ENCODE measurements around the gene INHBA. TPM values are rescaled to one million over a fixed set of nuclear protein-coding genes. Genes with fewer than 3 reads are reported as not detected.

Gene INHBA
- polyA plus RNA-seq, 1 donor from 2014 or later, result 0.19 TPM

DNA sequence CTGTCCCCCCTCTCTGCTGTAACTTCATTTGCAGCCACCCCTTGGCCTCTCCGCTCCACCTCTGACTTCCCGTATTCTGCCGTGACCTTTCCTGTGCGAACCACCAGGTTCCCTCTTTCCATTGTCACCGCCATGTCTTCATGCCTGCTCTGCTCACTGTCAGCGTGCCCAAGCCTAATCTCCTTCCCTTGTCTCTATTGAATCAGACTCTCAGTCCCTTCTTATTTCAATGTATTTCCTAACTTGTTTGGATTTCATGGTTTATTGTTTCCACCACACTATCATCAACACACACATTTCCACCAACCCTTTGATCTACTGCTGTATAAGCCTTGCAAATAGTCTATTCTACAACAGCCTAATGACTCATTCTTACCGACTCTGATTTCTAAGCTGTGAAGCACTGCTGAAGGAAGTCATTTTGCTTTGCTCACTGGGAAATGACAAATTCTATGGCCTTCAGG, 30.0 kb upstream of the INHBA start:
- H3K27me3 ChIP-seq (ENCODE audit: insufficient read depth, low read depth, low read length), result no peaks in the 10 kb centered on the region
- no peaks in the 10 kb centered on the region for H3K9me3 ChIP-seq (ENCODE audit: low read length)
- H3K4me3 ChIP-seq (ENCODE audit: low read length), result no peak overlapping the region
- H3K36me3 ChIP-seq (ENCODE audit: insufficient read depth, low read length), result no peaks in the 10 kb centered on the region
- no peak overlapping the region for H3K4me2 ChIP-seq (ENCODE audit: low read length)
- H4K20me1 ChIP-seq (ENCODE audit: insufficient read depth), result no peaks in the 10 kb centered on the region
- H3K27ac ChIP-seq (ENCODE audit: low read length), result no peak overlapping the region
- no peak overlapping the region for H2AFZ ChIP-seq (ENCODE audit: low read depth, low read length)
- H3K9me2 ChIP-seq (ENCODE audit: insufficient read depth, low read length), result no peaks in the 10 kb centered on the region
- H3K79me2 ChIP-seq (replicated peaks; ENCODE audit: insufficient read depth, low read length), result no peaks in the 10 kb centered on the region
- no peak overlapping the region for H3K9ac ChIP-seq (ENCODE audit: low read length)
- H3F3A ChIP-seq (ENCODE audit: insufficient read depth, low read length, poor library complexity, severe bottlenecking), result no peaks in the 10 kb centered on the region
- no peak for TF ChIP-seq MXI1 (conservative IDR thresholded peaks at IDR 0.05; ENCODE audit: poor library complexity, severe bottlenecking)
- TF ChIP-seq, protein P1, sequence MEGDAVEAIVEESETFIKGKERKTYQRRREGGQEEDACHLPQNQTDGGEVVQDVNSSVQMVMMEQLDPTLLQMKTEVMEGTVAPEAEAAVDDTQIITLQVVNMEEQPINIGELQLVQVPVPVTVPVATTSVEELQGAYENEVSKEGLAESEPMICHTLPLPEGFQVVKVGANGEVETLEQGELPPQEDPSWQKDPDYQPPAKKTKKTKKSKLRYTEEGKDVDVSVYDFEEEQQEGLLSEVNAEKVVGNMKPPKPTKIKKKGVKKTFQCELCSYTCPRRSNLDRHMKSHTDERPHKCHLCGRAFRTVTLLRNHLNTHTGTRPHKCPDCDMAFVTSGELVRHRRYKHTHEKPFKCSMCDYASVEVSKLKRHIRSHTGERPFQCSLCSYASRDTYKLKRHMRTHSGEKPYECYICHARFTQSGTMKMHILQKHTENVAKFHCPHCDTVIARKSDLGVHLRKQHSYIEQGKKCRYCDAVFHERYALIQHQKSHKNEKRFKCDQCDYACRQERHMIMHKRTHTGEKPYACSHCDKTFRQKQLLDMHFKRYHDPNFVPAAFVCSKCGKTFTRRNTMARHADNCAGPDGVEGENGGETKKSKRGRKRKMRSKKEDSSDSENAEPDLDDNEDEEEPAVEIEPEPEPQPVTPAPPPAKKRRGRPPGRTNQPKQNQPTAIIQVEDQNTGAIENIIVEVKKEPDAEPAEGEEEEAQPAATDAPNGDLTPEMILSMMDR (IDR thresholded peaks at IDR 0.05; ENCODE audit: poor library complexity, severe bottlenecking), result no peak
- no peak for TF ChIP-seq TAF1 (IDR thresholded peaks at IDR 0.05; ENCODE audit: low read depth)
- TF ChIP-seq EZH2 (IDR thresholded peaks at IDR 0.05; ENCODE audit: borderline replicate concordance, insufficient read depth, low read length, poor library complexity, severe bottlenecking), result no peak
- TF ChIP-seq, protein P2, sequence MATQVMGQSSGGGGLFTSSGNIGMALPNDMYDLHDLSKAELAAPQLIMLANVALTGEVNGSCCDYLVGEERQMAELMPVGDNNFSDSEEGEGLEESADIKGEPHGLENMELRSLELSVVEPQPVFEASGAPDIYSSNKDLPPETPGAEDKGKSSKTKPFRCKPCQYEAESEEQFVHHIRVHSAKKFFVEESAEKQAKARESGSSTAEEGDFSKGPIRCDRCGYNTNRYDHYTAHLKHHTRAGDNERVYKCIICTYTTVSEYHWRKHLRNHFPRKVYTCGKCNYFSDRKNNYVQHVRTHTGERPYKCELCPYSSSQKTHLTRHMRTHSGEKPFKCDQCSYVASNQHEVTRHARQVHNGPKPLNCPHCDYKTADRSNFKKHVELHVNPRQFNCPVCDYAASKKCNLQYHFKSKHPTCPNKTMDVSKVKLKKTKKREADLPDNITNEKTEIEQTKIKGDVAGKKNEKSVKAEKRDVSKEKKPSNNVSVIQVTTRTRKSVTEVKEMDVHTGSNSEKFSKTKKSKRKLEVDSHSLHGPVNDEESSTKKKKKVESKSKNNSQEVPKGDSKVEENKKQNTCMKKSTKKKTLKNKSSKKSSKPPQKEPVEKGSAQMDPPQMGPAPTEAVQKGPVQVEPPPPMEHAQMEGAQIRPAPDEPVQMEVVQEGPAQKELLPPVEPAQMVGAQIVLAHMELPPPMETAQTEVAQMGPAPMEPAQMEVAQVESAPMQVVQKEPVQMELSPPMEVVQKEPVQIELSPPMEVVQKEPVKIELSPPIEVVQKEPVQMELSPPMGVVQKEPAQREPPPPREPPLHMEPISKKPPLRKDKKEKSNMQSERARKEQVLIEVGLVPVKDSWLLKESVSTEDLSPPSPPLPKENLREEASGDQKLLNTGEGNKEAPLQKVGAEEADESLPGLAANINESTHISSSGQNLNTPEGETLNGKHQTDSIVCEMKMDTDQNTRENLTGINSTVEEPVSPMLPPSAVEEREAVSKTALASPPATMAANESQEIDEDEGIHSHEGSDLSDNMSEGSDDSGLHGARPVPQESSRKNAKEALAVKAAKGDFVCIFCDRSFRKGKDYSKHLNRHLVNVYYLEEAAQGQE (IDR thresholded peaks at IDR 0.05; ENCODE audit: borderline replicate concordance), result no peak
- TF ChIP-seq EP300 (conservative IDR thresholded peaks at IDR 0.05; ENCODE audit: poor library complexity, severe bottlenecking), result no peak

DNA sequence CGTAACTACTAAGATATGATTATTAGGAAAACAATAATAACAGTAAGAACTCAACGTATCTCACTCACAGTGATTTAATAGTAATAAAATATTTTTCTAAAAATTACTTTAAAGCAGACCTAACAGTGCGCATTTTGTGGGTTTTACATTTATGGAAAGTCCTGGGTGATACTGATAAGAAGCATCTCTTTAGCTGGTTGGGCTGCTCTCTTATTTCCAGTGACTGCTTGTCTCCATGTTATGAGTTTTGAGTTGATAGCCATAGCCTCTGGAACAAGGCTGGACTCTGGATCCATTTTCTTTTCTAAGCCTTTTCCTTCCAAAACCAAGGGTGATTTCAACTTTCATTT, 29.5 kb upstream of the INHBA start:
- H3K36me3 ChIP-seq (ENCODE audit: insufficient read depth, low read length), result no peaks in the 10 kb centered on the region
- no peak overlapping the region for H3K9ac ChIP-seq (ENCODE audit: low read length)
- no peaks in the 10 kb centered on the region for H3F3A ChIP-seq (ENCODE audit: insufficient read depth, low read length, poor library complexity, severe bottlenecking)
- H3K4me3 ChIP-seq (ENCODE audit: low read length), result no peak overlapping the region
- no peaks in the 10 kb centered on the region for H3K9me3 ChIP-seq (ENCODE audit: low read length)
- TF ChIP-seq TAF1 (IDR thresholded peaks at IDR 0.05; ENCODE audit: low read depth), result no peak
- TF ChIP-seq, protein P2 (IDR thresholded peaks at IDR 0.05; ENCODE audit: borderline replicate concordance), result no peak
- no peak for TF ChIP-seq EP300 (conservative IDR thresholded peaks at IDR 0.05; ENCODE audit: poor library complexity, severe bottlenecking)
- TF ChIP-seq EZH2 (IDR thresholded peaks at IDR 0.05; ENCODE audit: borderline replicate concordance, insufficient read depth, low read length, poor library complexity, severe bottlenecking), result no peak
- TF ChIP-seq, protein P1 (IDR thresholded peaks at IDR 0.05; ENCODE audit: poor library complexity, severe bottlenecking), result no peak
- TF ChIP-seq SMC3 (conservative IDR thresholded peaks at IDR 0.05; ENCODE audit: poor library complexity), result no peak
- TF ChIP-seq MXI1 (conservative IDR thresholded peaks at IDR 0.05; ENCODE audit: poor library complexity, severe bottlenecking), result no peak
- no peak for TF ChIP-seq POLR2AphosphoS5 (IDR thresholded peaks at IDR 0.05)
- no peak for TF ChIP-seq RAD21 (conservative IDR thresholded peaks at IDR 0.05)
- no peak overlapping the region for H2AFZ ChIP-seq (ENCODE audit: low read depth, low read length)
- no peak overlapping the region for H3K27ac ChIP-seq (ENCODE audit: low read length)
- no peaks in the 10 kb centered on the region for H3K79me2 ChIP-seq (replicated peaks; ENCODE audit: insufficient read depth, low read length)
- H3K4me2 ChIP-seq (ENCODE audit: low read length), result no peak overlapping the region
- H3K27me3 ChIP-seq (ENCODE audit: insufficient read depth, low read depth, low read length), result no peaks in the 10 kb centered on the region
- H4K20me1 ChIP-seq (ENCODE audit: insufficient read depth), result no peaks in the 10 kb centered on the region
- H3K9me2 ChIP-seq (ENCODE audit: insufficient read depth, low read length), result no peaks in the 10 kb centered on the region

Measured in neural cell (in vitro differentiated cells).